ENCODE measurements around the gene HOXC11.

GRCh38 chr12:54012631-54013409 is 39.9 kb downstream of the HOXC11 start:
- TF ChIP-seq CTCF (IDR thresholded peaks at IDR 0.05) (peak; percentile 8), EZH2phosphoT487 (IDR thresholded peaks at IDR 0.05) (peak; percentile 10)

All from neural progenitor cell (in vitro differentiated cells).